ENCODE measurements around the gene ADGRV1.

- TF ChIP-seq POLR2A (IDR thresholded peaks at IDR 0.05) (no peak), CTCF (IDR thresholded peaks at IDR 0.05) (no peak), POLR2AphosphoS5 (IDR thresholded peaks at IDR 0.05) (no peak), EP300 (IDR thresholded peaks at IDR 0.05) (no peak)
Observed at GRCh38 chr5:91118796-91119195, 560.2 kb downstream of the ADGRV1 start.

Measured in stomach (tissue), 4 donors.